ENCODE data around the gene ATL1. TPM values are rescaled to one million over a fixed set of nuclear protein-coding genes. Genes with fewer than 3 reads are reported as not detected.
"Not testable (repeated sequence)": the region's sequence is repeated elsewhere in the genome, so short reads cannot be mapped to it uniquely, and the experiment has no call there.

ATL1 gene
- total RNA-seq, 4 donors from 2014 or later, result 3.6 to 11.3 (median 5.6) TPM

- TF ChIP-seq CTCF (IDR thresholded peaks at IDR 0.05), result no peak
- DNase-seq (ENCODE audit: low spot score), result no peak
- no peak for ATAC-seq (ENCODE audit: low FRiP score)
These were observed 99.5 kb downstream of the ATL1 start for GRCh38 chr14:50659327-50659974.

GRCh38 chr14:50664579-50664978, 104.6 kb downstream of the ATL1 start:
- DNase-seq (ENCODE audit: low spot score); ATAC-seq (ENCODE audit: low FRiP score): not testable (repeated sequence)

- DNase-seq (ENCODE audit: low spot score); ATAC-seq (ENCODE audit: low FRiP score): not testable (repeated sequence)
These were observed 105.4 kb downstream of the ATL1 start for GRCh38 chr14:50665300-50665699.

GRCh38 chr14:50666772-50667683, 107.1 kb downstream of the ATL1 start:
- TF ChIP-seq CTCF (IDR thresholded peaks at IDR 0.05), result no peak
- peak; percentile 54 for ATAC-seq (ENCODE audit: low FRiP score)
- DNase-seq (ENCODE audit: low spot score), result no peak

- no peak for TF ChIP-seq CTCF (IDR thresholded peaks at IDR 0.05)
- ATAC-seq (ENCODE audit: low FRiP score) (peak; percentile 59), DNase-seq (ENCODE audit: low spot score) (no peak)
These were observed 107.7 kb downstream of the ATL1 start for GRCh38 chr14:50667684-50667995.

- peak; percentile 51 for DNase-seq (ENCODE audit: low spot score)
- ATAC-seq (ENCODE audit: low FRiP score), result peak; percentile 86
- TF ChIP-seq CTCF (IDR thresholded peaks at IDR 0.05), result no peak
These were observed 108.3 kb downstream of the ATL1 start, which contains the start of gene SAV1 for GRCh38 chr14:50667996-50668825. SAV1 (minus strand) TSS chr14:50668306; CDS start chr14:50667967, 339 bp downstream.

GRCh38 chr14:50668826-50669143, 108.8 kb downstream of the ATL1 start:
- TF ChIP-seq CTCF (IDR thresholded peaks at IDR 0.05), result no peak
- no peak for DNase-seq (ENCODE audit: low spot score)
- ATAC-seq (ENCODE audit: low FRiP score), result peak; percentile 21
